22Rv1 (cell line): ENCODE measurements around the gene PHTF2.

Experiments
- H3K27ac ChIP-seq: fragments of 450-650 bp; 2 replicates; pipeline ENCODE4 v1.5.1; 2017
- ZFX ChIP-seq: fragments of 450-650 bp; IDR thresholded peaks from 2 replicates; pipeline ENCODE4 v1.6.1; 2017; ENCODE audit warnings: antibody characterized with exemption, borderline replicate concordance
- TF ChIP-seq, protein P1 (sequence below): fragments of 450-650 bp; IDR thresholded peaks from 2 replicates; pipeline ENCODE4 v1.5.1; 2017; ENCODE audit warnings: mild to moderate bottlenecking

The PHTF2 gene

DNA sequence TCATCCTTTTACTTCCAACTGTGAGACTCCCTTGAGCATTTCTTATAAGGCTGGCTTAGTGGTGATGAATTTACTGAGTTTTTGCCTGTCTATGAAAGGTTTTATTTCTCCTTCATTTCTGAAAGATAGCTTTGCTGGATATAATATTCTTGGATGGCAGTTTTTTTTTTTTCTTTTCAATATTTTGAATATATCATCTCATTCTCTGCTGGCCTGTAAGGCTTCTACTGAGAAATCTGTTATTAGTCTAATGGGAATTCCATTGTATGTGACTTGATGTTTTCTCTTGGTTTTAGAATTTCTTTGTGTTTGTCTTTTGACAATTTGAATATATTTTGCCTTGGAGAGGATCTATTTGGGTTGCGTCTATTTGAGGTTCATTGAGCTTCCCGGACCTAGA, 22.4 kb downstream of the PHTF2 start:
- no peak overlapping the region for H3K27ac ChIP-seq
- TF ChIP-seq ZFX, result no peak
- TF ChIP-seq, protein P1, sequence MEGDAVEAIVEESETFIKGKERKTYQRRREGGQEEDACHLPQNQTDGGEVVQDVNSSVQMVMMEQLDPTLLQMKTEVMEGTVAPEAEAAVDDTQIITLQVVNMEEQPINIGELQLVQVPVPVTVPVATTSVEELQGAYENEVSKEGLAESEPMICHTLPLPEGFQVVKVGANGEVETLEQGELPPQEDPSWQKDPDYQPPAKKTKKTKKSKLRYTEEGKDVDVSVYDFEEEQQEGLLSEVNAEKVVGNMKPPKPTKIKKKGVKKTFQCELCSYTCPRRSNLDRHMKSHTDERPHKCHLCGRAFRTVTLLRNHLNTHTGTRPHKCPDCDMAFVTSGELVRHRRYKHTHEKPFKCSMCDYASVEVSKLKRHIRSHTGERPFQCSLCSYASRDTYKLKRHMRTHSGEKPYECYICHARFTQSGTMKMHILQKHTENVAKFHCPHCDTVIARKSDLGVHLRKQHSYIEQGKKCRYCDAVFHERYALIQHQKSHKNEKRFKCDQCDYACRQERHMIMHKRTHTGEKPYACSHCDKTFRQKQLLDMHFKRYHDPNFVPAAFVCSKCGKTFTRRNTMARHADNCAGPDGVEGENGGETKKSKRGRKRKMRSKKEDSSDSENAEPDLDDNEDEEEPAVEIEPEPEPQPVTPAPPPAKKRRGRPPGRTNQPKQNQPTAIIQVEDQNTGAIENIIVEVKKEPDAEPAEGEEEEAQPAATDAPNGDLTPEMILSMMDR, result no peak

DNA sequence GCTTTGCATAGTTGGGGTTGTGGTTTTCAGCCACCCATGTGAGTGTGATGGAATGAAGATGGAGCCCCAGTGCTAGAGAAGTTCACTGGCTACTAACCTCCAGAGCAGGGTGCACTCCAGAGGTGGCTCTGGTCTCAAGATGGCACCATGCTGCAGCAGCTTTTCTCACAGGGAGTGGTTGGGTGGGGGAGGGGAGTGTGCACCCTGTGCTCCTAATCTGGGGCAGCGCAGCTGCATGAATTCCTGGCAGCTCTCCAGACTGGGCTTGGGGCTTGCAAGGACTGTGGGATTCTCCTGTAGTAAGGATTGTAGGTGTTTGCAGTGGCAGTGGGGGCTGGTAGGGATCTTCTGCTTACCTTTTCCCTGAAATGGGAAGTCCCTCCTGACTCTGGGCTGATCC, 23.7 kb downstream of the PHTF2 start:
- H3K27ac ChIP-seq, result no peak overlapping the region
- TF ChIP-seq ZFX, result no peak
- TF ChIP-seq, protein P1, result no peak

DNA sequence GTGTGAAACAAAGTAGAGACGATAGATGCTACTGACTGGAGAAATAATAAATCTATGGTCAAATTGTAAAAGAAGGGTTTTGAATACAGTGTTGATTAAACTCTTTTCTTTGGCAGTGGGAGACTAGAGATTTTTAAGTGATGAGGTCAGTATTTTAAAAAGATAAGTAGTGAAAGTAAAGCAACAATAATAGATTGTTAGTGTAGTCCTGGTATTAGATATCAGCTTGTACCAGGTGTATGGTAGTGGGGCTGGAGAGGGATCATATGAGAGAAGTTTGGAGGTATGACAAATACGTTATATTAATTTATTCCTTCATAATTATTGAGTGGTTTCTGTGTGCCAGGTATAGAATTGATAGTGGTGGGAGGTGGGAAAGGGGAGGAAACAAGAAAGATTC, 25.2 kb downstream of the PHTF2 start:
- TF ChIP-seq ZFX, result no peak
- TF ChIP-seq, protein P1, result no peak
- no peak overlapping the region for H3K27ac ChIP-seq

DNA sequence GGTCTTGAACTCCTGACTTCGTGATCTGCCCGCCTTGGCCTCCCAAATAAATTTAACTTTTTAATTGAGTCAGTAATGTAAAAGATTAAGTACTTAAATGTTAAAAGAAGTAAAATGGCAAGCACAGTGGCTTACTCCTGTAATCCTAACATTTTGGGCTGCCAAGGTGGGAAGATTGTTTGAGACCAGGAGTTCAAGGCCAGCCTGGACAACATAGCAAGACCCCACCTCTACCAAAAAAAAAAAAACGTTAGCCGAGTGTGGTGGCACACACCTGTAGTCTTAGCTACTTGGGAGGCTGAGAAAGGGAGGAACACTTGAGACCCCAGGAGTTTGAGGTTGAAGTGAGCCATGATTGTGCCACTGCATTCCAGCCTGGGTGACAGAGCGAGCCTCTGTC, 26.1 kb downstream of the PHTF2 start:
- TF ChIP-seq ZFX, result no peak
- TF ChIP-seq, protein P1, result no peak
- H3K27ac ChIP-seq, result no peak overlapping the region

DNA sequence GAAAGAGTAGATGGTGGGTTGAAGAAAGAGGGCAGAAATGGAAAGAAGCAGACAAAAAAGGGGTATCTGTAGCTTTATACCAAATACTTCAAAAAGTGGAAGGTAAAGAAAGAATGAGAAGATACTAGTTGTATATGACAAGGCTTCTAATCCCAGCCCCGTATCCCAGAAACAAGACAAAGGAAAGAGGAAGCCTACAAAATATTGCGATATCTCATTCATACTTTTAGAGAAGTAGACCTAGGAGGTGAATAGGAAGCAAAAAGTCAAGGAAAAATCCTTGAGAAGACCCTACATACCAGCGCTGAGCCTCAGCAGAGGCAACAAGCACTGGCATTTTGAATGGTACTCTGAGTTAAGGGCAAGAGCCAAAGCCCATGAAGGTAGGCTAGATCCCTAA, 26.6 kb downstream of the PHTF2 start:
- TF ChIP-seq, protein P1, result no peak
- TF ChIP-seq ZFX, result no peak
- no peak overlapping the region for H3K27ac ChIP-seq

DNA sequence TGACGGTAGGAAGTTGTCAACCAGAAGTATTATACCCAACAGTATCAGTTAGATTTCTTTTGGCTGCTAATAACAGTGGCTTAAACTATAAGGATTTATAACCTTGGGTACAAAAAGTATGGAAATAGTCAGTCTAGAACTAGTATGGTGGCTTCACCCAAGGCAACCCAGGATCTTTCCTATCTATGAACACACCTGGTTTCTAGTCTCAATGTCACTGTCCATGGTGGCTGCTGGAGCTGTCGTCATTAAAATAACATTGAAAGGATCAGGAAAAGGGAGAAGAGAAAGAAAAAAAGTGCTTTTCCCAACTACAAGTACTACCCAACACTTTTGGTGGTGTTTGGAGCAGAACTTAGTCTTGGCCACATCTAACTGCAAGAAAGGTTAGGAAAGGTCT, 27.7 kb downstream of the PHTF2 start:
- no peak for TF ChIP-seq ZFX
- TF ChIP-seq, protein P1, result no peak
- no peak overlapping the region for H3K27ac ChIP-seq

DNA sequence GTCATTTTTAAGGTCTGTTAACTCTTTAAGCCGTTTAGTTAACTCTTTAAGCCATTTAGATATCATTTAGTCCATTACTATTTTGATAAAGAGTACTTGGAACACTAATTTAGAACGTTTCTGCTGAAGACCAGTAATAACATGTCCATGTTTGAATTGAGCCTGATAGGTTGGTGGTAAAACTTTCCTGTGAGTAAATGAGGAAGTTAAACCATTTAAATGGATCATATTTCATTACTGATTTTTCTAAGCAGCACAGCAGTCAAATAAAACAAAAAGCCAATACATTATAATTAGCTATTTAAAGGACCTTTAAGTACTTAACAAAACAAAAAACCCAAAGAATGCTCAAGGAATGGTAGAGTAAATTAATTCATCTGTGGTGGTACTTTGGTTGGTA, 29.4 kb downstream of the PHTF2 start:
- TF ChIP-seq, protein P1, result no peak
- no peak for TF ChIP-seq ZFX
- H3K27ac ChIP-seq, result no peak overlapping the region
